Left ventricle myocardium inferior (tissue), 1 donor: Measurements from ENCODE around the gene BCAS1. TPM values are rescaled to one million over a fixed set of nuclear protein-coding genes. Genes with fewer than 3 reads are reported as not detected.

Source experiments
- DNase-seq: peaks from one replicate; pipeline ENCODE4 v3.0.0-alpha.2; 2020
- H3K27ac ChIP-seq: fragments of 200-600 bp; replicated peaks from 2 replicates; pipeline ENCODE4 v1.8.0; 2021
- H3K27me3 ChIP-seq: fragments of 200-600 bp; 2 replicates; pipeline ENCODE4 v1.8.0; 2021; ENCODE audit warnings: low read depth
- H3K36me3 ChIP-seq: fragments of 200-600 bp; 2 replicates; pipeline ENCODE4 v1.8.0; 2021
- H3K4me1 ChIP-seq: fragments of 200-600 bp; 2 replicates; pipeline ENCODE4 v1.8.0; 2021
- H3K4me3 ChIP-seq: fragments of 200-600 bp; 2 replicates; pipeline ENCODE4 v1.8.0; 2021; ENCODE audit warnings: mild to moderate bottlenecking, moderate library complexity
- H3K9me3 ChIP-seq: fragments of 200-600 bp; replicated peaks from 2 replicates; pipeline ENCODE4 v1.8.0; 2021
- intact Hi-C: fragments of 100-400 bp; cut with micrococcal nuclease; formaldehyde crosslinking; loops from one replicate; pipeline ENCODE4 v1.11.0; 2022
- total RNA-seq: library from RNA; stranded (reverse); fragmentation: NEBNext Ultra II Directional; extraction: Animal tissue kit (Norgen Biotek cat#: 25700); gene quantifications from one replicate; pipeline ENCODE4 v1.2.1, GENCODE V29; 2021
- TF ChIP-seq, protein P1 (sequence below): fragments of 200-600 bp; IDR thresholded peaks from 2 replicates; pipeline ENCODE4 v1.8.0; 2021; ENCODE audit warnings: antibody characterized with exemption, mild to moderate bottlenecking, borderline replicate concordance
- donor health status: DM: no; HTN: yes; CAD: no; lungs with severe emphysema.

The BCAS1 gene
- total RNA-seq, 1 donor from 2014 or later = not detected

DNA sequence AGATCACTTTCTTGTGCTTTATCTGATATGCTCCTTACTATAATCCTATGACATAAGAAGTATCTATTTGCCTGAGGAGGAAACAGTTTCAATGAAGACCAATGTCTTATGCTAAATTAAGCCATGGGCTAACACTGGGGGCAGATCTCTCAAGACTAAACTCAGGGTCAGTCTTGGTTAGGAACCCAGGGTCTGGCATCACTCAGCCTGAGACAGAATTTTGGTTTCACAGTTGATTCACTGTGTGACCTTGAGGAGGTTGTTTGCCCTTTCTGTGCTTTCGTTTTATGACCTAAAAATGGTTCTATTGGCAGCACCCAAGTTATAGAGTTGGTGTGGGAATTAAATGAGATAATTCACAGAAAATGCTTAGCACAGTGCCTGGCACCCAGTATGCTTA lies 4.9 kb upstream of the BCAS1 start:
- Histone ChIP-seq H3K4me1 (peaks cover 3% of the 10 kb centered on the region), H3K4me3 (no peak overlapping the region), H3K9me3 (no peaks in the 10 kb centered on the region), H3K27me3 (no peaks in the 10 kb centered on the region), H3K27ac (no peak overlapping the region), H3K36me3 (no peaks in the 10 kb centered on the region)
- TF ChIP-seq, protein P1, sequence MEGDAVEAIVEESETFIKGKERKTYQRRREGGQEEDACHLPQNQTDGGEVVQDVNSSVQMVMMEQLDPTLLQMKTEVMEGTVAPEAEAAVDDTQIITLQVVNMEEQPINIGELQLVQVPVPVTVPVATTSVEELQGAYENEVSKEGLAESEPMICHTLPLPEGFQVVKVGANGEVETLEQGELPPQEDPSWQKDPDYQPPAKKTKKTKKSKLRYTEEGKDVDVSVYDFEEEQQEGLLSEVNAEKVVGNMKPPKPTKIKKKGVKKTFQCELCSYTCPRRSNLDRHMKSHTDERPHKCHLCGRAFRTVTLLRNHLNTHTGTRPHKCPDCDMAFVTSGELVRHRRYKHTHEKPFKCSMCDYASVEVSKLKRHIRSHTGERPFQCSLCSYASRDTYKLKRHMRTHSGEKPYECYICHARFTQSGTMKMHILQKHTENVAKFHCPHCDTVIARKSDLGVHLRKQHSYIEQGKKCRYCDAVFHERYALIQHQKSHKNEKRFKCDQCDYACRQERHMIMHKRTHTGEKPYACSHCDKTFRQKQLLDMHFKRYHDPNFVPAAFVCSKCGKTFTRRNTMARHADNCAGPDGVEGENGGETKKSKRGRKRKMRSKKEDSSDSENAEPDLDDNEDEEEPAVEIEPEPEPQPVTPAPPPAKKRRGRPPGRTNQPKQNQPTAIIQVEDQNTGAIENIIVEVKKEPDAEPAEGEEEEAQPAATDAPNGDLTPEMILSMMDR = no peak
- DNase-seq = no peak
- intact Hi-C loops = no loop called here

DNA sequence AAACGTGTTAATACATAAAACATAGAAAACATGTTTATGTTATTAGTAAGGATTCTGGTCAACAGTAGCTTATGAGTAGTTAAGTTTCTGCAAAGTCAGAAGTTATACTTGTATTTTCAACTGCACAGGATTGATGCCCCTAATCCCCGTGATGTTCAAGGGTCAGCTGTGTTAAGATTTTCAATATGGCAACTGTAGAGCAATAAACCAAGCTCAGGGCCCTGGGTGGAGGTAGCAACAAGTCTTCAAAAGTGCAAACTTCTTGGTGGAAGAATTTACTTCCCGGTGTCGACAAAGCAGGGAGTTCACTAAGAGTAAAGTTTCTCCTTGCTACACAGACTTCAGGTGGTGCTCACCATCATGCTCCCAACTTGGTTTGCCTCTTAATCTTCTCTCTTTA lies 4.1 kb upstream of the BCAS1 start:
- no peak overlapping the region for H3K27ac ChIP-seq
- intact Hi-C loops = no loop called here
- TF ChIP-seq, protein P1 = no peak
- H3K4me1 ChIP-seq = peaks cover 3% of the 10 kb centered on the region
- H3K4me3 ChIP-seq = no peak overlapping the region
- H3K36me3 ChIP-seq = no peaks in the 10 kb centered on the region
- no peaks in the 10 kb centered on the region for H3K27me3 ChIP-seq
- H3K9me3 ChIP-seq = no peaks in the 10 kb centered on the region
- no peak for DNase-seq

DNA sequence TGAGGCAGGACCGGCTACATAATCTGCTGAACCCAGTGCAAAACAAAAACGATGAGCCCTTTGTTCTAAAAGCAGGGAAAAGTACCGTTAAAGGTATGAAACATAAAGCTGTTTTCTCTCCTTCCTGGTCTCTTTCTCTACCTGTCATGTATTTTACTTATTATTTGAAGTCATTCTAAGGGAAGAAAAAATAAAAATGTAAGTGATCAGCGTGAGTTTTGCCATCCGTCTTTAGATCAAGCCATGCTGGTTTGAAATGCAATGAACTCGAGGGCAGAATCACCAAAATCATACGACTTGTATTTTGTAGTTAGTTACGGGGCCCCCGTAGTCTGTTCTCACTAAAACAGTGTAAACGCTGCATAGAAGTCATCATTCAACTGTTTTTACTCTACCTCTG lies 2.9 kb upstream of the BCAS1 start:
- no peak for DNase-seq
- peaks cover 3% of the 10 kb centered on the region for H3K4me1 ChIP-seq
- H3K27me3 ChIP-seq = peaks cover 1% of the 10 kb centered on the region
- H3K27ac ChIP-seq = no peak overlapping the region
- no peaks in the 10 kb centered on the region for H3K9me3 ChIP-seq
- H3K4me3 ChIP-seq = no peak overlapping the region
- intact Hi-C loops = no loop called here
- TF ChIP-seq, protein P1 = no peak
- H3K36me3 ChIP-seq = no peaks in the 10 kb centered on the region

DNA sequence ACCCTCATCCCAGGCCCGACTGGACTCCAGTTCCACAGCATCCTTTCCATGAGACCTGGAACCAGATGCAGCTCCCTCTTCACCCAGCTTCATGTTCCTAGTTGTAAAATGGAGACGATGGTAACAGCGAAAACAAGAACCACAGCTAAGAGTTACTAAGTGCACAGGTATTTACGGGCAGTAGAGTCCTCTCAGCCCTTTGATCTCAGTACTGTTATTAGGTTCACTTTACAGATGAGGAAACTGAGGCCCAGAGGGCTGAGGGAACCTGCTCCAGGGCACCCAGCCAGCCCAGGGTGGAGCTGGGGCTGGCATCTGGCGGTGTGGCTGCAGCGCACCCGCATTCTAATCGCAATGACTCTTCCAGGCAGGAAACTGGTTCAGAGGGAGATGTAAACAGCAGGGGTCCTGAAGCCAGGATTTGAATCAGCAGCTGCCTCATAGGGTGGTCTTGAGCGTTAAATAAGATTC lies 858 bp downstream of the BCAS1 start:
- no peaks in the 10 kb centered on the region for H3K9me3 ChIP-seq
- TF ChIP-seq, protein P1 = no peak
- H3K4me1 ChIP-seq = no peaks in the 10 kb centered on the region
- H3K36me3 ChIP-seq = no peaks in the 10 kb centered on the region
- no peak for DNase-seq
- intact Hi-C loops = loop anchor here (10.0 kb wide), 2 partner anchors 125 to 495 kb away; no protein-coding TSS in a partner anchor
- no peak overlapping the region for H3K4me3 ChIP-seq
- no peak overlapping the region for H3K27ac ChIP-seq
- H3K27me3 ChIP-seq = peaks cover 20% of the 10 kb centered on the region

DNA sequence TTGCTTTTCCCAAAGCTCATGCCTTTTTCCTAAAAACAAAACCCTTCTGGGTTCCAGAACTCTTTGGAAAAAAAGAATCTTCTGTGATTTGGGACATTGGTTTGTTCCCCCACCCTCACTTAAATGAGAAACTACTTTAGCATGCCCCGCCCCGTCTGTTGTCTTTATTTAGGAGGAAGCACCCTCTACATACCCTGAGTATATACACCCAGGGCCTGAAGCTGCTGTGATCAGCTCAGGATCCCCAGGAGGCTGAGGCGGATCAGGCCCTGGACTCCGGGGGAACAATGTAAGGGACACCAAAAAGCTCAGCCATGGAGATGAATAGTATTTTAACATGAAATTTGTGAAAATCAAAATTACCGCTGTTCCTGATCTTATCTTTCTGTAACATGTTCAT lies 1.4 kb downstream of the BCAS1 start:
- H3K27ac ChIP-seq = no peak overlapping the region
- TF ChIP-seq, protein P1 = no peak
- H3K4me1 ChIP-seq = no peaks in the 10 kb centered on the region
- no peak overlapping the region for H3K4me3 ChIP-seq
- peaks cover 24% of the 10 kb centered on the region for H3K27me3 ChIP-seq
- H3K9me3 ChIP-seq = no peaks in the 10 kb centered on the region
- intact Hi-C loops = loop anchor here (10.0 kb wide), 2 partner anchors 124 to 494 kb away; no protein-coding TSS in a partner anchor
- no peak for DNase-seq
- H3K36me3 ChIP-seq = no peaks in the 10 kb centered on the region
